Measurements from ENCODE around the gene ZNF160.
"Not testable (repeated sequence)": the region's sequence is repeated elsewhere in the genome, so short reads cannot be mapped to it uniquely, and the experiment has no call there.

ZNF160 gene

GRCh38 chr19:53131085-53131590 is 27.9 kb upstream of the ZNF160 start:
- Histone ChIP-seq H3K27me3 (ENCODE audit: insufficient read depth, insufficient read length) (no peaks in the 10 kb centered on the region), H3K9ac (ENCODE audit: insufficient read length, low read depth) (no peak overlapping the region), H3K4me1 (ENCODE audit: insufficient read depth, insufficient read length) (no peaks in the 10 kb centered on the region), H3K9me3 (ENCODE audit: insufficient read depth, low read length) (no peaks in the 10 kb centered on the region), H3K36me3 (ENCODE audit: insufficient read depth, insufficient read length, low read length) (peaks cover 3% of the 10 kb centered on the region), H3K4me3 (ENCODE audit: insufficient read length, low read depth) (no peak overlapping the region)
- no peak for TF ChIP-seq SUZ12 (IDR thresholded peaks at IDR 0.05; ENCODE audit: extremely low read depth, insufficient read depth, insufficient read length)
- TF ChIP-seq YY1 (IDR thresholded peaks at IDR 0.05; ENCODE audit: insufficient read depth, insufficient read length), result no peak
- TF ChIP-seq ZNF274 (IDR thresholded peaks at IDR 0.05; ENCODE audit: low read depth, low read length), result no peak
- DNase-seq (ENCODE audit: low read depth, low spot score), result no peak

GRCh38 chr19:53130506-53130905 is 27.3 kb upstream of the ZNF160 start:
- Histone ChIP-seq H3K9ac (ENCODE audit: insufficient read length, low read depth) (no peak overlapping the region), H3K4me1 (ENCODE audit: insufficient read depth, insufficient read length) (no peaks in the 10 kb centered on the region), H3K36me3 (ENCODE audit: insufficient read depth, insufficient read length, low read length) (peaks cover 3% of the 10 kb centered on the region), H3K27me3 (ENCODE audit: insufficient read depth, insufficient read length) (no peaks in the 10 kb centered on the region), H3K4me3 (ENCODE audit: insufficient read length, low read depth) (no peak overlapping the region), H3K9me3 (ENCODE audit: insufficient read depth, low read length) (no peaks in the 10 kb centered on the region)
- TF ChIP-seq SUZ12 (IDR thresholded peaks at IDR 0.05; ENCODE audit: extremely low read depth, insufficient read depth, insufficient read length), result no peak
- no peak for TF ChIP-seq ZNF274 (IDR thresholded peaks at IDR 0.05; ENCODE audit: low read depth, low read length)
- no peak for TF ChIP-seq YY1 (IDR thresholded peaks at IDR 0.05; ENCODE audit: insufficient read depth, insufficient read length)
- no peak for DNase-seq (ENCODE audit: low read depth, low spot score)

- DNase-seq (ENCODE audit: low read depth, low spot score); H3K4me1 ChIP-seq (ENCODE audit: insufficient read depth, insufficient read length); H3K9ac ChIP-seq (ENCODE audit: insufficient read length, low read depth); H3K9me3 ChIP-seq (ENCODE audit: insufficient read depth, low read length); H3K4me3 ChIP-seq (ENCODE audit: insufficient read length, low read depth); H3K27me3 ChIP-seq (ENCODE audit: insufficient read depth, insufficient read length): not testable (repeated sequence)
- H3K36me3 ChIP-seq (ENCODE audit: insufficient read depth, insufficient read length, low read length), result peaks cover 21% of the 10 kb centered on the region
These were observed 23.7 kb upstream of the ZNF160 start for GRCh38 chr19:53126733-53127526.

- no peak for TF ChIP-seq YY1 (IDR thresholded peaks at IDR 0.05; ENCODE audit: insufficient read depth, insufficient read length)
- TF ChIP-seq SUZ12 (IDR thresholded peaks at IDR 0.05; ENCODE audit: extremely low read depth, insufficient read depth, insufficient read length), result no peak
- no peak for TF ChIP-seq ZNF274 (IDR thresholded peaks at IDR 0.05; ENCODE audit: low read depth, low read length)
- H3K4me1 ChIP-seq (ENCODE audit: insufficient read depth, insufficient read length), result no peaks in the 10 kb centered on the region
- H3K36me3 ChIP-seq (ENCODE audit: insufficient read depth, insufficient read length, low read length), result peaks cover 21% of the 10 kb centered on the region
- no peak overlapping the region for H3K9ac ChIP-seq (ENCODE audit: insufficient read length, low read depth)
- no peaks in the 10 kb centered on the region for H3K27me3 ChIP-seq (ENCODE audit: insufficient read depth, insufficient read length)
- peaks cover 1% of the 10 kb centered on the region; the same call in 1 of the 2 replicates for H3K9me3 ChIP-seq (ENCODE audit: insufficient read depth, low read length)
- no peak overlapping the region for H3K4me3 ChIP-seq (ENCODE audit: insufficient read length, low read depth)
- no peak for DNase-seq (ENCODE audit: low read depth, low spot score)
These were observed 20.2 kb upstream of the ZNF160 start for GRCh38 chr19:53123400-53123799.

- Histone ChIP-seq H3K9ac (ENCODE audit: insufficient read length, low read depth) (no peak overlapping the region), H3K4me3 (ENCODE audit: insufficient read length, low read depth) (no peak overlapping the region), H3K4me1 (ENCODE audit: insufficient read depth, insufficient read length) (no peaks in the 10 kb centered on the region), H3K36me3 (ENCODE audit: insufficient read depth, insufficient read length, low read length) (peaks cover 67% of the 10 kb centered on the region), H3K9me3 (ENCODE audit: insufficient read depth, low read length) (peaks cover 35% of the 10 kb centered on the region), H3K27me3 (ENCODE audit: insufficient read depth, insufficient read length) (no peaks in the 10 kb centered on the region)
- no peak for TF ChIP-seq YY1 (IDR thresholded peaks at IDR 0.05; ENCODE audit: insufficient read depth, insufficient read length)
- TF ChIP-seq ZNF274 (IDR thresholded peaks at IDR 0.05; ENCODE audit: low read depth, low read length), result no peak
- TF ChIP-seq SUZ12 (IDR thresholded peaks at IDR 0.05; ENCODE audit: extremely low read depth, insufficient read depth, insufficient read length), result no peak
- no peak for DNase-seq (ENCODE audit: low read depth, low spot score)
These were observed 9.1 kb upstream of the ZNF160 start for GRCh38 chr19:53112286-53112685.

- peaks cover 46% of the 10 kb centered on the region for H3K36me3 ChIP-seq (ENCODE audit: insufficient read depth, insufficient read length, low read length)
- DNase-seq (ENCODE audit: low read depth, low spot score), result no peak
These were observed 6.3 kb upstream of the ZNF160 start for GRCh38 chr19:53109527-53109926.

GRCh38 chr19:53102756-53103233 is 427 bp downstream of the ZNF160 start:
- Histone ChIP-seq H3K4me1 (ENCODE audit: insufficient read depth, insufficient read length) (no peaks in the 10 kb centered on the region), H3K36me3 (ENCODE audit: insufficient read depth, insufficient read length, low read length) (peaks cover 26% of the 10 kb centered on the region), H3K4me3 (ENCODE audit: insufficient read length, low read depth) (peak overlapping the region; percentile 95), H3K27me3 (ENCODE audit: insufficient read depth, insufficient read length) (no peaks in the 10 kb centered on the region), H3K9ac (ENCODE audit: insufficient read length, low read depth) (peak overlapping the region; percentile 95), H3K9me3 (ENCODE audit: insufficient read depth, low read length) (no peaks in the 10 kb centered on the region)
- DNase-seq (ENCODE audit: low read depth, low spot score), result no peak
- TF ChIP-seq ZNF274 (IDR thresholded peaks at IDR 0.05; ENCODE audit: low read depth, low read length) (no peak), YY1 (IDR thresholded peaks at IDR 0.05; ENCODE audit: insufficient read depth, insufficient read length) (no peak), SUZ12 (IDR thresholded peaks at IDR 0.05; ENCODE audit: extremely low read depth, insufficient read depth, insufficient read length) (no peak)

More at GRCh38 chr19:53109527-53109926, 6.3 kb upstream of the ZNF160 start:
- TF ChIP-seq YY1 (IDR thresholded peaks at IDR 0.05; ENCODE audit: insufficient read depth, insufficient read length) (no peak), ZNF274 (IDR thresholded peaks at IDR 0.05; ENCODE audit: low read depth, low read length) (no peak), SUZ12 (IDR thresholded peaks at IDR 0.05; ENCODE audit: extremely low read depth, insufficient read depth, insufficient read length) (no peak)
- Histone ChIP-seq H3K9me3 (ENCODE audit: insufficient read depth, low read length) (peaks cover 26% of the 10 kb centered on the region), H3K4me1 (ENCODE audit: insufficient read depth, insufficient read length) (no peaks in the 10 kb centered on the region), H3K27me3 (ENCODE audit: insufficient read depth, insufficient read length) (no peaks in the 10 kb centered on the region), H3K4me3 (ENCODE audit: insufficient read length, low read depth) (no peak overlapping the region), H3K9ac (ENCODE audit: insufficient read length, low read depth) (no peak overlapping the region)
